K562 (cell line): Measurements from ENCODE around the gene SVBP. TPM values are rescaled to one million over a fixed set of nuclear protein-coding genes. Genes with fewer than 3 reads are reported as not detected.

Experiments
- DLX4 ChIP-seq: fragments of 250-450 bp; sonication (Bioruptor Pico); IDR thresholded peaks from 2 replicates; pipeline ENCODE4 v1.6.1; 2021; ENCODE audit warnings: mild to moderate bottlenecking
- E2F4 ChIP-seq: sonication (generic); formaldehyde crosslinking; IDR thresholded peaks from 2 replicates; pipeline ENCODE4 v1.8.0; 2022; ENCODE audit warnings: mild to moderate bottlenecking, low read depth, missing genetic modification reagents
- EGR1 ChIP-seq: fragments of 450-650 bp; conservative IDR thresholded peaks from 2 replicates; pipeline ENCODE4 v1.6.1; 2017; ENCODE audit warnings: mild to moderate bottlenecking
- ERF ChIP-seq: fragments of 450-650 bp; formaldehyde crosslinking; IDR thresholded peaks from 2 replicates; pipeline ENCODE4 v1.4.0; 2020; ENCODE audit warnings: mild to moderate bottlenecking, mixed read lengths
- GATAD2B ChIP-seq: fragments of 450-650 bp; IDR thresholded peaks from 2 replicates; pipeline ENCODE4 v1.6.1; 2017; ENCODE audit warnings: mild to moderate bottlenecking, borderline replicate concordance
- GTF3C2 ChIP-seq: IDR thresholded peaks from 3 replicates; pipeline ENCODE4 v1.6.1; 2011; ENCODE audit warnings: borderline replicate concordance, mild to moderate bottlenecking, moderate library complexity; ENCODE audit not compliant: insufficient read length; ENCODE audit errors: extremely low read depth
- NFIC ChIP-seq: fragments of 450-650 bp; IDR thresholded peaks from 2 replicates; pipeline ENCODE4 v1.6.1; 2017; ENCODE audit warnings: mild to moderate bottlenecking, inconsistent platforms
- PBX2 ChIP-seq, 2 experiments: IDR thresholded peaks in 1 of 2; conservative IDR thresholded peaks in 1 of 2; 2 replicates each; pipeline ENCODE4 v1.6.1; 2016; ENCODE audit warnings: low read depth in 2 of 2, mild to moderate bottlenecking in 1 of 2, missing compliant biosample characterization in 1 of 2, missing genetic modification characterization in 1 of 2, moderate library complexity in 1 of 2
- SETDB1 ChIP-seq: IDR thresholded peaks from one replicate; pipeline ENCODE4 v1.6.1; 2012; ENCODE audit warnings: low read length, control low read depth, inconsistent platforms
- TRIM24 ChIP-seq, 2 experiments: fragments of 450-650 bp; IDR thresholded peaks; 2 replicates each; pipeline ENCODE4 v1.6.1; 2016
- ZKSCAN1 ChIP-seq: fragments of 150-350 bp; IDR thresholded peaks from 2 replicates; pipeline ENCODE4 v1.6.1; 2016; ENCODE audit warnings: low read depth, low read length
- ZNF263 ChIP-seq: sonication (generic); formaldehyde crosslinking; IDR thresholded peaks from 2 replicates; pipeline ENCODE4 v1.8.0; 2022; ENCODE audit warnings: mild to moderate bottlenecking, missing genetic modification reagents, borderline replicate concordance
- polyA plus RNA-seq, 8 experiments: library from polyadenylated mRNA; depleted of rRNA in 4 of 8; stranded (reverse) in 5 of 8; unstranded in 3 of 8; fragments of >200 nt; fragmentation: Nextera tagmentation in 2 of 8; fragmentation: Illumina TruSeq in 1 of 8; extraction: Ambion mirVana in 2 of 8; extraction: Trizol in 1 of 8; gene quantifications; 2 replicates each; pipeline versions ENCODE4 v1.2.1 to v1.2.3, GENCODE V29; 2011 to 2014; ENCODE audit warnings: inconsistent platforms in 1 of 8, missing spikeins in 1 of 8
- total RNA-seq, 7 experiments: library from RNA; depleted of rRNA in 6 of 7; stranded (reverse); fragments of >200 nt in 6 of 7; fragmentation: Illumina TruSeq in 2 of 7; extraction: Trizol in 2 of 7; gene quantifications; 2 replicates each; pipeline versions ENCODE4 v1.2.1 to v1.2.3, GENCODE V29; 2011 to 2021; ENCODE audit warnings: low replicate concordance in 1 of 7
- TF ChIP-seq, protein P1 (sequence below): sonication (generic); formaldehyde crosslinking; IDR thresholded peaks from 2 replicates; pipeline ENCODE4 v1.8.0; 2023; ENCODE audit warnings: mild to moderate bottlenecking, missing genetic modification reagents

The SVBP gene
- total and polyA plus RNA-seq, 9 of the 15 experiments (the other 6 are each of a cell fraction or from before 2014, with no cell fraction given), result 31.7 to 49.7 (median 40.0) TPM

DNA sequence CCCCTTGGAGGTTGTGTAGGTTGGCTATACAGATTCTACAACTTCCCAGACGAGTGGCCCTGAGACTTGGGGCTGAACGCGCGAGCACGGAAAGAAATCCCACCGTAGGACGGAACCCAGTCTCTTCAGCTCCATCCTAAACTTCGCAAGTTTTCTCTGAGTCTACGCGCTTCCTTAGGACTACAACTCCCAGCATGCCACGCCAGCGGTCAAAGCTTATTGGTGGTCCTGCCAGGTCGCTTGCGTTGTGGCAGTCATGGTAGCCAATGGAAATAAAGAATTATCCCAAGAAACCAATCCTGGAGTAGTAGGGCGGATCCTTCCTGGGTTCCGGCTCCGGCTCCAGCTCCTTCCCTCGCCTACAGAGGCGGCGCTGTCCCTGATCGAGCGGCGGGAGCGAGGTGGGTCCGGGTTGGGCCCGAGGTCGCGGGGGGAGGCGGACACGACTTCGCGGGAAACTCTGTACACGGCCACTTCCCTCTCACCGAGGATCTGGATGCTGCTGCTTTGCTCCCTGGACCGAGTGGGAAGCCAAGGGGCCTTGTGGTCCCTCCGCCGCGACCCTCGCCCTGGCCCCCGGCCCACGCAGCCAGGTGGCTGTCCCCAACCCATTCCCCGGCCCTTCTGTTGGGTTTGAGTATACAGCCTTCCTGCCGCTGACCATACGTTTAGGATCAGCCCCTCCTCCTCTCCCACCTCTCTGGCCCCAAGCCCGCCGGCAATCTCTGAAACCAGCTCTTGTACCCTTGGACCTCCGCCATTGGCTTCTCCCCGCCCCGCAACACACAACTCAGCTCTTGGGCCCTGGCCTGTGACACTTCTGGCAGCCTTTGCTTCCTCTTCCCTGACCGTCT, 29.3 kb upstream of the SVBP start, which contains the start of gene ZNF691 (continued):
- TF ChIP-seq GTF3C2 (no peak), SETDB1 (no peak), DLX4 (CRISPR knock-in tag) (no peak), TRIM24 (IDR thresholded peaks at IDR 0.05) (peak; percentile 8 to 10; a peak in 1 of 4 replicates), ERF (CRISPR knock-in tag) (peak; percentile 77; the same call in 1 of the 2 replicates), EGR1 (peak; percentile 95), E2F4 (CRISPR knock-in tag) (peak; percentile 60; the same call in 1 of the 2 replicates), ZNF263 (CRISPR knock-in tag) (peak; percentile 69; the same call in 1 of the 2 replicates), GATAD2B (no peak), PBX2 (CRISPR knock-in tag; IDR thresholded peaks at IDR 0.05; ENCODE audit: low read depth) (peak; percentile 80), PBX2 (tag; conservative IDR thresholded peaks at IDR 0.05; ENCODE audit: low read depth) (peak; percentile 100), NFIC (peak; percentile 79; the same call in 1 of the 2 replicates), ZKSCAN1 (0 out of 2 replicates have a peak, but pooled peaks have one; percentile 23)
- TF ChIP-seq, protein P1, sequence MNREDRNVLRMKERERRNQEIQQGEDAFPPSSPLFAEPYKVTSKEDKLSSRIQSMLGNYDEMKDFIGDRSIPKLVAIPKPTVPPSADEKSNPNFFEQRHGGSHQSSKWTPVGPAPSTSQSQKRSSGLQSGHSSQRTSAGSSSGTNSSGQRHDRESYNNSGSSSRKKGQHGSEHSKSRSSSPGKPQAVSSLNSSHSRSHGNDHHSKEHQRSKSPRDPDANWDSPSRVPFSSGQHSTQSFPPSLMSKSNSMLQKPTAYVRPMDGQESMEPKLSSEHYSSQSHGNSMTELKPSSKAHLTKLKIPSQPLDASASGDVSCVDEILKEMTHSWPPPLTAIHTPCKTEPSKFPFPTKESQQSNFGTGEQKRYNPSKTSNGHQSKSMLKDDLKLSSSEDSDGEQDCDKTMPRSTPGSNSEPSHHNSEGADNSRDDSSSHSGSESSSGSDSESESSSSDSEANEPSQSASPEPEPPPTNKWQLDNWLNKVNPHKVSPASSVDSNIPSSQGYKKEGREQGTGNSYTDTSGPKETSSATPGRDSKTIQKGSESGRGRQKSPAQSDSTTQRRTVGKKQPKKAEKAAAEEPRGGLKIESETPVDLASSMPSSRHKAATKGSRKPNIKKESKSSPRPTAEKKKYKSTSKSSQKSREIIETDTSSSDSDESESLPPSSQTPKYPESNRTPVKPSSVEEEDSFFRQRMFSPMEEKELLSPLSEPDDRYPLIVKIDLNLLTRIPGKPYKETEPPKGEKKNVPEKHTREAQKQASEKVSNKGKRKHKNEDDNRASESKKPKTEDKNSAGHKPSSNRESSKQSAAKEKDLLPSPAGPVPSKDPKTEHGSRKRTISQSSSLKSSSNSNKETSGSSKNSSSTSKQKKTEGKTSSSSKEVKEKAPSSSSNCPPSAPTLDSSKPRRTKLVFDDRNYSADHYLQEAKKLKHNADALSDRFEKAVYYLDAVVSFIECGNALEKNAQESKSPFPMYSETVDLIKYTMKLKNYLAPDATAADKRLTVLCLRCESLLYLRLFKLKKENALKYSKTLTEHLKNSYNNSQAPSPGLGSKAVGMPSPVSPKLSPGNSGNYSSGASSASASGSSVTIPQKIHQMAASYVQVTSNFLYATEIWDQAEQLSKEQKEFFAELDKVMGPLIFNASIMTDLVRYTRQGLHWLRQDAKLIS, result peak; percentile 68; the same call in 1 of the 2 replicates
